Measurements from ENCODE around the gene RNF25. TPM values are rescaled to one million over a fixed set of nuclear protein-coding genes. Genes with fewer than 3 reads are reported as not detected.

The RNF25 gene
- polyA plus RNA-seq, 2 of the 4 experiments (the other 2 are of a cell fraction) = 33.8 to 61.5 TPM

- Histone ChIP-seq H3K4me2 (no peak overlapping the region), H3K4me1 (peaks cover 14% of the 10 kb centered on the region; the same call in 1 of the 3 replicates), H3K4me3 (no peak overlapping the region), H3K9me3 (no peaks in the 10 kb centered on the region), H3K27ac (no peak overlapping the region)
- ChIA-PET CTCF (interaction anchor here (0.8 to 2.4 kb wide), 4 partner anchors 11 to 205 kb away, joined by 3 to 6 read pairs (median 4); partner anchors contain the start of genes BCS1L and ZNF142), POLR2A (no interaction called here)
- DNase-seq (ENCODE audit: low read depth in 1 of 2, low spot score in 1 of 2) = no peak
- FAIRE-seq = no peak
- ATAC-seq = no peak; a peak in 2 of 6 replicates
- TF ChIP-seq POLR2AphosphoS2 (conservative IDR thresholded peaks at IDR 0.05; ENCODE audit: low read length) (no peak), HDAC2 (IDR thresholded peaks at IDR 0.05) (no peak), RARB (CRISPR knock-in tag; IDR thresholded peaks at IDR 0.05) (no peak), SMC3 (IDR thresholded peaks at IDR 0.05) (no peak), CBX8 (IDR thresholded peaks at IDR 0.05) (no peak), ZFP36 (IDR thresholded peaks at IDR 0.05; ENCODE audit: borderline replicate concordance, partially characterized antibody) (no peak), POLR2A (IDR thresholded peaks at IDR 0.05; ENCODE audit: low read length) (no peak), RFX5 (IDR thresholded peaks at IDR 0.05) (no peak), ESRRA (IDR thresholded peaks at IDR 0.05; ENCODE audit: borderline replicate concordance, low read length) (no peak), HOXB13 (CRISPR knock-in tag; IDR thresholded peaks at IDR 0.05; ENCODE audit: low read depth) (no peak), CTCF (IDR thresholded peaks at IDR 0.05) (no peak), ATOH8 (CRISPR knock-in tag; IDR thresholded peaks at IDR 0.05; ENCODE audit: low read depth) (no peak), CBX2 (IDR thresholded peaks at IDR 0.05; ENCODE audit: borderline replicate concordance, low read depth) (no peak)
- WGBS (ENCODE audit: missing lambda C conversion rate) = 91% methylated on average over 13 of the region's 17 CpGs
These were observed 29.0 kb downstream of the RNF25 start for GRCh38 chr2:218642786-218643185.

- WGBS (ENCODE audit: missing lambda C conversion rate) = 93% methylated on average over 11 of the region's 18 CpGs
- no peak overlapping the region for H3K4me2 ChIP-seq
- ChIA-PET CTCF (interaction anchor here (0.8 kb wide), 1 partner anchor 206 kb away, joined by 4 read pairs; no protein-coding TSS in a partner anchor), POLR2A (interaction anchor here (0.5 kb wide), 1 partner anchor 353 kb away, joined by 8 read pairs; no protein-coding TSS in a partner anchor)
- H3K4me3 ChIP-seq = no peak overlapping the region
- no peak overlapping the region for H3K27ac ChIP-seq
- H3K4me1 ChIP-seq = peaks cover 14% of the 10 kb centered on the region; the same call in 1 of the 3 replicates
- TF ChIP-seq NR3C1 (IDR thresholded peaks at IDR 0.05) = no peak
- 0 out of 2 replicates have a peak, but pooled peaks have one; percentile 6 for TF ChIP-seq POLR2A (IDR thresholded peaks at IDR 0.05; ENCODE audit: low read length)
- DNase-seq (ENCODE audit: low read depth in 1 of 2, low spot score in 1 of 2) (no peak), FAIRE-seq (no peak), ATAC-seq (no peak; a peak in 1 of 6 replicates)
- no peaks in the 10 kb centered on the region for H3K9me3 ChIP-seq
These were observed 29.6 kb downstream of the RNF25 start for GRCh38 chr2:218642121-218642656.

- FAIRE-seq (no peak), ATAC-seq (no peak), DNase-seq (ENCODE audit: low read depth in 1 of 2, low spot score in 1 of 2) (no peak)
- CTCF ChIA-PET = no interaction called here
- H3K4me3 ChIP-seq = no peak overlapping the region
- no peaks in the 10 kb centered on the region for H3K4me1 ChIP-seq
- 95% methylated on average over 17 of the region's 18 CpGs for WGBS (ENCODE audit: missing lambda C conversion rate)
- POLR2A ChIA-PET = no interaction called here
- H3K27ac ChIP-seq = no peak overlapping the region
- H3K9me3 ChIP-seq = no peaks in the 10 kb centered on the region
- no peak overlapping the region for H3K4me2 ChIP-seq
- TF ChIP-seq TP53 (CRISPR knock-in tag; IDR thresholded peaks at IDR 0.05) (no peak), ZC3H11A (IDR thresholded peaks at IDR 0.05) (no peak), CHD2 (IDR thresholded peaks at IDR 0.05; ENCODE audit: low read length, partially characterized antibody) (no peak), RFX5 (IDR thresholded peaks at IDR 0.05) (no peak), FOSB (CRISPR knock-in tag; IDR thresholded peaks at IDR 0.05) (no peak), EHMT2 (IDR thresholded peaks at IDR 0.05; ENCODE audit: low read depth) (no peak), RNF2 (IDR thresholded peaks at IDR 0.05; ENCODE audit: borderline replicate concordance, low read depth) (no peak), MAFK (IDR thresholded peaks at IDR 0.05; ENCODE audit: partially characterized antibody) (no peak), REST (IDR thresholded peaks at IDR 0.05) (no peak), HOXA7 (CRISPR knock-in tag; IDR thresholded peaks at IDR 0.05) (no peak), MAZ (IDR thresholded peaks at IDR 0.05; ENCODE audit: borderline replicate concordance, low read depth, low read length) (no peak), CHD4 (IDR thresholded peaks at IDR 0.05; ENCODE audit: borderline replicate concordance) (no peak), ESRRA (IDR thresholded peaks at IDR 0.05; ENCODE audit: borderline replicate concordance, low read length) (no peak), BHLHE40 (IDR thresholded peaks at IDR 0.05; ENCODE audit: low read depth, low read length) (no peak), PBX3 (IDR thresholded peaks at IDR 0.05) (no peak), CBX8 (IDR thresholded peaks at IDR 0.05) (no peak), FOXS1 (CRISPR knock-in tag; IDR thresholded peaks at IDR 0.05) (no peak)
These were observed 33.4 kb downstream of the RNF25 start for GRCh38 chr2:218638372-218638771.

Measured in A549 (cell line).